Trophoblast cell (in vitro differentiated cells and primary cell): ENCODE data around the gene SETD3.

Source experiments
- DNase-seq, 2 donors: peaks; one replicate each; pipeline ENCODE4 v3.0.0-alpha.2; 2016
- H2AFZ ChIP-seq: 2 replicates; pipeline ENCODE4 v1.6.1; 2013; ENCODE audit warnings: low read length, moderate library complexity, mild to moderate bottlenecking; ENCODE audit not compliant: insufficient read depth, poor library complexity
- H2AK5ac ChIP-seq: 2 replicates; pipeline ENCODE4 v1.6.1; 2013; ENCODE audit warnings: mild to moderate bottlenecking, low read length
- H2BK120ac ChIP-seq: 2 replicates; pipeline ENCODE4 v1.6.1; 2013; ENCODE audit warnings: low read length, mild to moderate bottlenecking, moderate library complexity; ENCODE audit not compliant: insufficient read depth, poor library complexity
- H2BK12ac ChIP-seq: 2 replicates; pipeline ENCODE4 v1.6.1; 2013; ENCODE audit warnings: mild to moderate bottlenecking, low read length, moderate library complexity
- H2BK5ac ChIP-seq: 2 replicates; pipeline ENCODE4 v1.6.1; 2013; ENCODE audit warnings: low read length, low read depth, moderate library complexity, mild to moderate bottlenecking; ENCODE audit not compliant: poor library complexity
- H3K14ac ChIP-seq: 2 replicates; pipeline ENCODE4 v1.6.1; 2013; ENCODE audit warnings: mild to moderate bottlenecking, low read length
- H3K18ac ChIP-seq: 2 replicates; pipeline ENCODE4 v1.6.1; 2013; ENCODE audit warnings: mild to moderate bottlenecking, low read length
- H3K23ac ChIP-seq: 2 replicates; pipeline ENCODE4 v1.6.1; 2013; ENCODE audit warnings: low read length
- H3K27ac ChIP-seq: 2 replicates; pipeline ENCODE4 v1.5.1; 2013; ENCODE audit warnings: low read depth, mild to moderate bottlenecking, inconsistent platforms, low read length, moderate library complexity
- H3K27me3 ChIP-seq: 2 replicates; pipeline ENCODE4 v1.6.1; 2013; ENCODE audit warnings: inconsistent platforms, mild to moderate bottlenecking, low read length, moderate library complexity; ENCODE audit not compliant: insufficient read depth
- H3K36me3 ChIP-seq, 2 experiments: 1 replicate in 1 of 2; 2 replicates in 1 of 2; pipeline ENCODE4 v1.6.1; 2013; ENCODE audit warnings: low read length in 2 of 2, mild to moderate bottlenecking in 2 of 2, moderate library complexity in 1 of 2; ENCODE audit not compliant: insufficient read depth in 2 of 2, control insufficient read depth in 1 of 2
- H3K4ac ChIP-seq: 2 replicates; pipeline ENCODE4 v1.6.1; 2013; ENCODE audit warnings: low read depth, mild to moderate bottlenecking, low read length, moderate library complexity
- H3K4me1 ChIP-seq, 2 experiments: 1 replicate in 1 of 2; 2 replicates in 1 of 2; pipeline ENCODE4 v1.6.1; 2013; ENCODE audit warnings: low read length in 2 of 2, mild to moderate bottlenecking in 2 of 2, moderate library complexity in 1 of 2; ENCODE audit not compliant: insufficient read depth in 2 of 2, control insufficient read depth in 1 of 2
- H3K4me2 ChIP-seq: 2 replicates; pipeline ENCODE4 v1.6.1; 2013; ENCODE audit warnings: inconsistent platforms, mild to moderate bottlenecking, low read length, moderate library complexity
- H3K4me3 ChIP-seq: 2 replicates; pipeline ENCODE4 v1.5.1; 2013; ENCODE audit warnings: mild to moderate bottlenecking, low read depth, low read length, inconsistent platforms
- H3K79me1 ChIP-seq: one replicate; pipeline ENCODE4 v1.6.1; 2013; ENCODE audit warnings: low read length
- H3K79me2 ChIP-seq: 2 replicates; pipeline ENCODE4 v1.6.1; 2013; ENCODE audit warnings: low read length, mild to moderate bottlenecking; ENCODE audit not compliant: control insufficient read depth, insufficient read depth, poor library complexity
- H3K9ac ChIP-seq: 2 replicates; pipeline ENCODE4 v1.6.1; 2013; ENCODE audit warnings: mild to moderate bottlenecking, low read length
- H3K9me3 ChIP-seq: 2 replicates; pipeline ENCODE4 v1.6.1; 2013; ENCODE audit warnings: low read depth, mild to moderate bottlenecking, control low read depth, inconsistent platforms, low read length; ENCODE audit not compliant: insufficient read depth
- H4K12ac ChIP-seq: 2 replicates; pipeline ENCODE4 v1.6.1; 2013; ENCODE audit warnings: low read depth, mild to moderate bottlenecking, low read length, moderate library complexity
- H4K8ac ChIP-seq: 2 replicates; pipeline ENCODE4 v1.6.1; 2013; ENCODE audit warnings: low read depth, mild to moderate bottlenecking, low read length, moderate library complexity
- H4K91ac ChIP-seq: one replicate; pipeline ENCODE4 v1.6.1; 2013; ENCODE audit warnings: low read depth, mild to moderate bottlenecking, low read length, moderate library complexity
- WGBS: extraction: QIAGEN DNeasy Blood & Tissue Kit; methylation state at CpG from one replicate; pipeline ENCODE4 v1.1.7; 2013; ENCODE audit warnings: missing lambda C conversion rate; ENCODE audit not compliant: insufficient read length, insufficient coverage; ENCODE audit errors: extremely low coverage; 5-methylcytosine and 5-hydroxymethylcytosine counted together

Gene SETD3

GRCh38 chr14:99408971-99409289 is 71.7 kb downstream of the SETD3 start:
- H4K12ac ChIP-seq: peak overlapping the region; percentile 74
- DNase-seq: no peak
- peak overlapping the region; percentile 10 for H2BK12ac ChIP-seq
- peaks cover 13 to 23% of the 10 kb centered on the region in 2 experiments for H3K36me3 ChIP-seq
- H3K23ac ChIP-seq: no peak overlapping the region
- H3K14ac ChIP-seq: no peak overlapping the region
- H3K27me3 ChIP-seq: no peaks in the 10 kb centered on the region
- no peak overlapping the region for H3K4ac ChIP-seq
- peak overlapping the region; percentile 43 for H4K8ac ChIP-seq
- H2AK5ac ChIP-seq: no peak overlapping the region
- WGBS: no CpG with 5 or more reads among the region's 7 CpGs
- no peak overlapping the region for H3K27ac ChIP-seq
- no peak overlapping the region for H3K4me2 ChIP-seq
- H3K9ac ChIP-seq: no peak overlapping the region
- H3K9me3 ChIP-seq: no peaks in the 10 kb centered on the region
- H3K79me1 ChIP-seq: peaks cover 3% of the 10 kb centered on the region
- peaks cover 2% of the 10 kb centered on the region for H3K79me2 ChIP-seq
- H3K4me3 ChIP-seq: no peak overlapping the region
- no peak overlapping the region for H4K91ac ChIP-seq
- H2AFZ ChIP-seq: peak overlapping the region; percentile 25
- H2BK5ac ChIP-seq: peak overlapping the region; percentile 26
- no peak overlapping the region for H2BK120ac ChIP-seq
- H3K18ac ChIP-seq: peak overlapping the region; percentile 41
- H3K4me1 ChIP-seq: peaks cover 14 to 20% of the 10 kb centered on the region in 2 experiments

- Histone ChIP-seq H4K91ac (no peak overlapping the region), H3K23ac (no peak overlapping the region), H3K14ac (no peak overlapping the region), H3K4me2 (no peak overlapping the region), H3K18ac (peak overlapping the region; percentile 41), H3K4me3 (no peak overlapping the region), H3K27me3 (no peaks in the 10 kb centered on the region), H3K79me2 (peaks cover 2% of the 10 kb centered on the region), H2BK120ac (no peak overlapping the region), H2AK5ac (no peak overlapping the region), H2AFZ (no peak overlapping the region), H3K79me1 (peaks cover 3% of the 10 kb centered on the region), H2BK5ac (peak overlapping the region; percentile 26), H3K4me1 (peaks cover 14 to 20% of the 10 kb centered on the region in 2 experiments), H3K27ac (no peak overlapping the region), H3K9me3 (no peaks in the 10 kb centered on the region), H3K36me3 (peaks cover 12 to 25% of the 10 kb centered on the region in 2 experiments), H4K8ac (peak overlapping the region; percentile 43), H2BK12ac (peak overlapping the region; percentile 10), H4K12ac (no peak overlapping the region), H3K9ac (no peak overlapping the region), H3K4ac (no peak overlapping the region)
- no CpG with 5 or more reads among the region's 8 CpGs for WGBS
- no peak for DNase-seq
These were observed 72.2 kb downstream of the SETD3 start for GRCh38 chr14:99408286-99408970.

GRCh38 chr14:99407416-99407815 is 73.2 kb downstream of the SETD3 start:
- Histone ChIP-seq H3K9me3 (no peaks in the 10 kb centered on the region), H3K4me1 (peaks cover 11 to 16% of the 10 kb centered on the region in 2 experiments), H3K27me3 (no peaks in the 10 kb centered on the region), H4K12ac (no peak overlapping the region), H4K91ac (no peak overlapping the region), H3K4ac (no peak overlapping the region), H3K14ac (no peak overlapping the region), H4K8ac (no peak overlapping the region), H3K79me1 (no peaks in the 10 kb centered on the region), H3K36me3 (peaks cover 15 to 28% of the 10 kb centered on the region in 2 experiments), H3K18ac (peak overlapping the region; percentile 43), H2BK12ac (no peak overlapping the region), H2BK5ac (no peak overlapping the region), H2AK5ac (no peak overlapping the region), H3K4me3 (no peak overlapping the region), H3K23ac (no peak overlapping the region), H3K4me2 (no peak overlapping the region), H3K27ac (no peak overlapping the region), H2BK120ac (no peak overlapping the region), H3K9ac (no peak overlapping the region), H2AFZ (no peak overlapping the region), H3K79me2 (peaks cover 2% of the 10 kb centered on the region)
- DNase-seq: no peak
- WGBS: no CpG with 5 or more reads among the region's 11 CpGs

- Histone ChIP-seq H4K91ac (no peak overlapping the region), H3K27ac (no peak overlapping the region), H2BK12ac (no peak overlapping the region), H4K8ac (no peak overlapping the region), H3K23ac (peak overlapping the region; percentile 0), H3K9ac (no peak overlapping the region), H3K9me3 (no peaks in the 10 kb centered on the region), H3K79me2 (no peaks in the 10 kb centered on the region), H3K36me3 (peaks cover 23 to 48% of the 10 kb centered on the region in 2 experiments), H2BK120ac (no peak overlapping the region), H3K79me1 (no peaks in the 10 kb centered on the region), H2BK5ac (no peak overlapping the region), H2AFZ (no peak overlapping the region), H3K4me1 (no peaks in the 10 kb centered on the region), H3K4me3 (no peak overlapping the region), H2AK5ac (no peak overlapping the region), H3K14ac (no peak overlapping the region), H3K27me3 (no peaks in the 10 kb centered on the region), H3K4ac (no peak overlapping the region), H3K18ac (no peak overlapping the region), H4K12ac (no peak overlapping the region), H3K4me2 (no peak overlapping the region)
- DNase-seq: no peak
- WGBS: no CpG with 5 or more reads among the region's 10 CpGs
These were observed 77.7 kb downstream of the SETD3 start for GRCh38 chr14:99402950-99403349.
